ENCODE results near the gene DST.

The DST gene

DNA sequence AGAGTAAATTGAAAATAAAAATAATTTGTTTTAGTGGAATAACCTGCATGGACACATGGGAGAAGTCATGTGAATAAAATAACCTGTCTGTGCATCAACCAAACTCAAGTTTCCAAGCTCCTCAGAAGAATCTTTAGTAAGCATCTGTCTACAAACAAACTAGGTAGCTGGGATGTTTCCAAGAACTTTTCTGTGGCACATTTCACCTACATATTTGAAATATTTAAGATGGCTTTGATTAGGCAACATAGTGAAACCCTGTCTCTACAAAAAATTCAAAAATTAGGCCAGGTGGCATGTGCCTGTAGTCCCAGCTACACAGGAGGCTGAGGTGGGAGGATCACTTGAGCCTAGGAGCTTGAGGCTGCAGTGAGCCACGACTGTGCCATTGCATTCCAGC is 168.2 kb downstream of the DST start:
- no peak overlapping the region for H3K4me3 ChIP-seq (ENCODE audit: low read length in 2 of 2)
- no peak overlapping the region for H3K4ac ChIP-seq (ENCODE audit: low read length)
- no peak overlapping the region for H4K91ac ChIP-seq (ENCODE audit: low read depth, low read length, poor library complexity)
- no peak overlapping the region for H2AK5ac ChIP-seq (ENCODE audit: low read depth, low read length)
- no peak overlapping the region for H3K27ac ChIP-seq (replicated peaks; ENCODE audit: low read length)
- no peak overlapping the region for H2BK15ac ChIP-seq (ENCODE audit: low read length)
- no peak for DNase-seq (ENCODE audit: low spot score)
- no peaks in the 10 kb centered on the region for H3K27me3 ChIP-seq (ENCODE audit: control insufficient read depth in 3 of 3, insufficient read depth in 3 of 3, low read depth in 1 of 3, low read length in 3 of 3)
- H3K9ac ChIP-seq (ENCODE audit: low read depth, low read length, poor library complexity): no peak overlapping the region
- H2AFZ ChIP-seq (ENCODE audit: low read length): no peak overlapping the region
- H2BK120ac ChIP-seq (ENCODE audit: low read depth, low read length): no peak overlapping the region
- H3K79me1 ChIP-seq (ENCODE audit: low read depth, low read length): no peaks in the 10 kb centered on the region
- H3K9me3 ChIP-seq (replicated peaks in 1 of 2; ENCODE audit: control insufficient read depth in 2 of 2, insufficient read depth in 1 of 2, low read depth in 1 of 2, low read length in 2 of 2): peaks cover 0 to 5% of the 10 kb centered on the region in 2 donors
- H2BK12ac ChIP-seq (ENCODE audit: low read length): no peak overlapping the region
- H3K4me2 ChIP-seq (ENCODE audit: insufficient read depth, low read length, poor library complexity, severe bottlenecking): no peak overlapping the region
- no CpG with 5 or more reads among the region's 1 CpG for WGBS, 2 donors (ENCODE audit: extremely low coverage in 2 of 2, insufficient read length in 2 of 2, insufficient replicate concordance in 1 of 2)
- no peak overlapping the region for H4K8ac ChIP-seq (ENCODE audit: low read depth, low read length)
- peaks cover 18 to 88% of the 10 kb centered on the region in 2 donors for H3K36me3 ChIP-seq (replicated peaks in 1 of 2; ENCODE audit: control insufficient read depth in 2 of 2, insufficient read depth in 2 of 2, low read length in 2 of 2)
- H3K23ac ChIP-seq (ENCODE audit: low read depth, low read length, poor library complexity): no peak overlapping the region
- no peak overlapping the region for H2BK5ac ChIP-seq (ENCODE audit: low read length)
- H3K18ac ChIP-seq (ENCODE audit: low read length): no peak overlapping the region
- no peak overlapping the region for H3K14ac ChIP-seq (ENCODE audit: low read length)
- H3K4me1 ChIP-seq (ENCODE audit: control insufficient read depth in 2 of 2, insufficient read depth in 1 of 2, low read depth in 1 of 2, low read length in 2 of 2): no peaks in the 10 kb centered on the region

DNA sequence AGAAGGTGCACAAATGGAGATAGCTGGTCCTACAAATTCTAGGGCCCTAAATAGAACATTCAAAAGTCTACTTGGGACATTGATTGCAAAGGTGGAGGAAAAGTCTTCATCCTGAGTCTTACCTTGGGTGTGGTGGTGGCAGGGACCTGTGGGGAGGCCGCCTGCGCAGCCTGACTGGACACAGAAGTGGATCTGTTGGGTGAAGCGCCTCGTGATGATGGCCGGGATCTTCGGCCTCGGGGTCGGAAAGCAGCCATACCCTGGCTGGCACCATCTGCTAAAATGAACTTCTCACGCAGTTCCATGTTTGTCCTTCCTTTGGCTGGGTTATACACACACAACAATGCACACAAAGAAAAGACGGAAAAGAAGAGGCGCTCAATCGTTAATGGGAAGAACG is 179.2 kb downstream of the DST start:
- Histone ChIP-seq H2BK12ac (ENCODE audit: low read length) (no peak overlapping the region), H3K36me3 (replicated peaks in 1 of 2; ENCODE audit: control insufficient read depth in 2 of 2, insufficient read depth in 2 of 2, low read length in 2 of 2) (peaks cover 21 to 86% of the 10 kb centered on the region in 2 donors)
- no CpG with 5 or more reads among the region's 13 CpGs for WGBS, 2 donors (ENCODE audit: extremely low coverage in 2 of 2, insufficient read length in 2 of 2, insufficient replicate concordance in 1 of 2)

DNA sequence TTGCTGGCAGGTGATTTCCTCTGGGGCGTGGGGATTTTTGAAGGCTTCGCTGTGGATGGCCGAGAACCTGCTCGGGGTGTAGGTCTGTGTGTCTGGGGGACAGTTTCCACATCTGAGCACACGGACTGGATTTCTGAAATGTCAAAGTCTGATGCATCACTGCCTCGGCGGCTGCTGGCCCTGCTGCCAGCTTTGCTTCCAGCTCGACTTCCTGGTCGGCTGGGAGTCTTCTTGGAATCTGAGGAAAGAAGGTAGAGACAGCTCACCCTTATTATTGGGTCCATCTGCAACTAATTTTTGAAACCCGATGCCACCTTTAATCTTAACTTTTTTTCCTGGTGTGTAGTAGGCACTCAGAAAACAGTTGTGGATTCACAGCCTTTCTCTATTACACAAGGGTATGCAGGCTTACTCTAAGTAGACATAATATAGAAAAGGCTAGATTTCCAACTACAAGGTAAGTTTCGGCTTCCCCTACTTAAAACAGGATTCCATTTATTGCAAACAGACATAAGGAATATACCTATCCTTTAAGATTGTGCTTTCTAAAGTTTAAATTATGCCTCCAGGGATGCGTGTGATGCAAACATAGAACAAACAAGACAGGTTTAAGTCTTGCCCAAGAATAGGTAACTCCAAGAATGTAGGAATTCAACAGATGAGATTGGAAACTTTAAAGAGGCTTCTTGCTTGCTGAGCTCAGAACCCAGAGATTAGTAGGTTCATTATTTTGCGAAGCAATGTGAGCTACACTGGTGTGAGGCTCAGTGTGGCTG is 183.5 kb downstream of the DST start:
- Histone ChIP-seq H4K8ac (ENCODE audit: low read depth, low read length) (no peak overlapping the region), H2AFZ (ENCODE audit: low read length) (no peak overlapping the region), H3K9ac (ENCODE audit: low read depth, low read length, poor library complexity) (no peak overlapping the region), H3K79me1 (ENCODE audit: low read depth, low read length) (no peaks in the 10 kb centered on the region), H2BK15ac (ENCODE audit: low read length) (no peak overlapping the region), H3K27ac (replicated peaks; ENCODE audit: low read length) (no peak overlapping the region), H3K4me2 (ENCODE audit: insufficient read depth, low read length, poor library complexity, severe bottlenecking) (no peak overlapping the region), H4K91ac (ENCODE audit: low read depth, low read length, poor library complexity) (no peak overlapping the region), H2BK12ac (ENCODE audit: low read length) (no peak overlapping the region), H3K27me3 (ENCODE audit: control insufficient read depth in 3 of 3, insufficient read depth in 3 of 3, low read depth in 1 of 3, low read length in 3 of 3) (no peaks in the 10 kb centered on the region), H3K18ac (ENCODE audit: low read length) (no peak overlapping the region), H3K4ac (ENCODE audit: low read length) (no peak overlapping the region), H3K36me3 (replicated peaks in 1 of 2; ENCODE audit: control insufficient read depth in 2 of 2, insufficient read depth in 2 of 2, low read length in 2 of 2) (peaks cover 19 to 85% of the 10 kb centered on the region in 2 donors), H3K23ac (ENCODE audit: low read depth, low read length, poor library complexity) (no peak overlapping the region), H3K4me3 (ENCODE audit: low read length in 2 of 2) (no peak overlapping the region), H3K9me3 (replicated peaks in 1 of 2; ENCODE audit: control insufficient read depth in 2 of 2, insufficient read depth in 1 of 2, low read depth in 1 of 2, low read length in 2 of 2) (no peaks in the 10 kb centered on the region), H2BK5ac (ENCODE audit: low read length) (no peak overlapping the region), H2AK5ac (ENCODE audit: low read depth, low read length) (no peak overlapping the region), H3K14ac (ENCODE audit: low read length) (no peak overlapping the region), H2BK120ac (ENCODE audit: low read depth, low read length) (no peak overlapping the region), H3K4me1 (ENCODE audit: control insufficient read depth in 2 of 2, insufficient read depth in 1 of 2, low read depth in 1 of 2, low read length in 2 of 2) (no peaks in the 10 kb centered on the region)
- no peak for DNase-seq (ENCODE audit: low spot score)
- no CpG with 5 or more reads among the region's 13 CpGs for WGBS, 2 donors (ENCODE audit: extremely low coverage in 2 of 2, insufficient read length in 2 of 2, insufficient replicate concordance in 1 of 2)

More for the DNA sequence above, 179.2 kb downstream of the DST start:
- Histone ChIP-seq H3K23ac (ENCODE audit: low read depth, low read length, poor library complexity) (no peak overlapping the region), H3K9me3 (replicated peaks in 1 of 2; ENCODE audit: control insufficient read depth in 2 of 2, insufficient read depth in 1 of 2, low read depth in 1 of 2, low read length in 2 of 2) (no peaks in the 10 kb centered on the region), H3K9ac (ENCODE audit: low read depth, low read length, poor library complexity) (no peak overlapping the region), H3K27me3 (ENCODE audit: control insufficient read depth in 3 of 3, insufficient read depth in 3 of 3, low read depth in 1 of 3, low read length in 3 of 3) (no peaks in the 10 kb centered on the region), H4K8ac (ENCODE audit: low read depth, low read length) (no peak overlapping the region), H3K4ac (ENCODE audit: low read length) (no peak overlapping the region), H3K4me1 (ENCODE audit: control insufficient read depth in 2 of 2, insufficient read depth in 1 of 2, low read depth in 1 of 2, low read length in 2 of 2) (no peaks in the 10 kb centered on the region), H3K27ac (replicated peaks; ENCODE audit: low read length) (no peak overlapping the region), H2BK120ac (ENCODE audit: low read depth, low read length) (no peak overlapping the region), H3K4me3 (ENCODE audit: low read length in 2 of 2) (no peak overlapping the region), H3K79me1 (ENCODE audit: low read depth, low read length) (no peaks in the 10 kb centered on the region), H3K18ac (ENCODE audit: low read length) (peak overlapping the region; percentile 71), H3K4me2 (ENCODE audit: insufficient read depth, low read length, poor library complexity, severe bottlenecking) (no peak overlapping the region), H4K91ac (ENCODE audit: low read depth, low read length, poor library complexity) (no peak overlapping the region), H2AFZ (ENCODE audit: low read length) (no peak overlapping the region), H2BK5ac (ENCODE audit: low read length) (no peak overlapping the region), H2BK15ac (ENCODE audit: low read length) (no peak overlapping the region), H3K14ac (ENCODE audit: low read length) (peak overlapping the region; percentile 21), H2AK5ac (ENCODE audit: low read depth, low read length) (no peak overlapping the region)
- DNase-seq (ENCODE audit: low spot score): no peak

DNA sequence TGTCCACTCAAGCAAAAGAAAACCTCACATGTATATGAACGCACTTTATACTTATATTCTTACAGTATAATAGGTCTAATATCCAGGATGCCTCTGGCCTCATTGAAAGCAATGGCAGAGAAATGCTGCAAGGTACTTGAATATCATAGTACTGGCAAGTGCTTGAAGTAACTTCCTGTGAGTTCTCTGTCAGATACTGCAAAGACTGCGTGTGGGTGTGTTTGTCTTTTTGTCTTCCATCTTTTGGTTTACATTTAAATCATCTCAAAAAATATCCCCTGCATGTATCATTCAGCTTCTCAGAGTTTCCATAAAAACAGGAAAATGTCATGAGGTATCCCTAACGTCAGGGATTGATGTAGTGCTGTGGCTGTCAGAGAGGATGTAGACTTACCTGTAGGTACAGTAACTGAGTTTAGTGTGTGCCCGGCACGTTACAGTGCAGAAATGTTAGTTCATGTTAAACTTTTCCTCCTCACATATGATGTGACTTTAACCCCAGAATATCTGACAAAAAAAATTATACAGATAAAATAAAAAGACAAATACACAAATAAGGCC is 184.3 kb downstream of the DST start:
- no peak overlapping the region for H2BK5ac ChIP-seq (ENCODE audit: low read length)
- H4K91ac ChIP-seq (ENCODE audit: low read depth, low read length, poor library complexity): no peak overlapping the region
- no peak overlapping the region for H3K27ac ChIP-seq (replicated peaks; ENCODE audit: low read length)
- no peak overlapping the region for H2BK15ac ChIP-seq (ENCODE audit: low read length)
- H3K9me3 ChIP-seq (replicated peaks in 1 of 2; ENCODE audit: control insufficient read depth in 2 of 2, insufficient read depth in 1 of 2, low read depth in 1 of 2, low read length in 2 of 2): no peaks in the 10 kb centered on the region
- H3K14ac ChIP-seq (ENCODE audit: low read length): no peak overlapping the region
- DNase-seq (ENCODE audit: low spot score): no peak
- H3K4me2 ChIP-seq (ENCODE audit: insufficient read depth, low read length, poor library complexity, severe bottlenecking): no peak overlapping the region
- H3K4me3 ChIP-seq (ENCODE audit: low read length in 2 of 2): no peak overlapping the region
- no peaks in the 10 kb centered on the region for H3K27me3 ChIP-seq (ENCODE audit: control insufficient read depth in 3 of 3, insufficient read depth in 3 of 3, low read depth in 1 of 3, low read length in 3 of 3)
- H2AFZ ChIP-seq (ENCODE audit: low read length): no peak overlapping the region
- no peaks in the 10 kb centered on the region for H3K4me1 ChIP-seq (ENCODE audit: control insufficient read depth in 2 of 2, insufficient read depth in 1 of 2, low read depth in 1 of 2, low read length in 2 of 2)
- H2AK5ac ChIP-seq (ENCODE audit: low read depth, low read length): no peak overlapping the region
- H3K23ac ChIP-seq (ENCODE audit: low read depth, low read length, poor library complexity): no peak overlapping the region
- no peak overlapping the region for H2BK120ac ChIP-seq (ENCODE audit: low read depth, low read length)
- H4K8ac ChIP-seq (ENCODE audit: low read depth, low read length): no peak overlapping the region
- WGBS, 2 donors (ENCODE audit: extremely low coverage in 2 of 2, insufficient read length in 2 of 2, insufficient replicate concordance in 1 of 2): no CpG with 5 or more reads among the region's 5 CpGs
- no peak overlapping the region for H2BK12ac ChIP-seq (ENCODE audit: low read length)
- H3K79me1 ChIP-seq (ENCODE audit: low read depth, low read length): no peaks in the 10 kb centered on the region
- no peak overlapping the region for H3K18ac ChIP-seq (ENCODE audit: low read length)
- H3K36me3 ChIP-seq (replicated peaks in 1 of 2; ENCODE audit: control insufficient read depth in 2 of 2, insufficient read depth in 2 of 2, low read length in 2 of 2): peaks cover 15 to 77% of the 10 kb centered on the region in 2 donors
- H3K4ac ChIP-seq (ENCODE audit: low read length): no peak overlapping the region
- no peak overlapping the region for H3K9ac ChIP-seq (ENCODE audit: low read depth, low read length, poor library complexity)

Measured in neuronal stem cell (in vitro differentiated cells).